Measurements from ENCODE around the gene RIC1. TPM values are rescaled to one million over a fixed set of nuclear protein-coding genes. Genes with fewer than 3 reads are reported as not detected.

The RIC1 gene
- polyA plus RNA-seq, 1 of the 3 experiments (the other 2 are of a cell fraction): 21.9 TPM

DNA sequence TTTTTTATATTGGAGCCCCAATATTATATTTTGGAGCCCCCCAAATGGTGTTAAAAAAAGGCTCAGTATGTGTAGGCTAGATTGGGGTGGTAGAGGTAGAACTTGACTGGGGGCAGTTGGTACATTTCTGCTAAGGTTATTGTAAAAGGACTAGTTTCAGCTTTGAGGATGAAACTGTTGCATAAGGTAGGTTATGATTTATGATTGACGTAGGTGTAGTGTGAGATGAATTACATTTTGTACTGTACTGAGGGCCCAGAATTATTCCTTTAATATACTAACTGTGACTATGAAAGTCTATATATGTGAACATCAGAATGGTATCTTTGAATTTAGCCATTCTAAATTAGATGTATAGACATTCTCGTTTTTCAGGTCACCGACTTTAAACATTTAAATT, 3.6 kb downstream of the RIC1 start:
- H4K20me1 ChIP-seq (ENCODE audit: insufficient read depth): peaks cover 66% of the 10 kb centered on the region
- 0 out of 2 replicates have a peak overlapping the region, but pooled peaks have one; percentile 83 for H3K4me2 ChIP-seq

DNA sequence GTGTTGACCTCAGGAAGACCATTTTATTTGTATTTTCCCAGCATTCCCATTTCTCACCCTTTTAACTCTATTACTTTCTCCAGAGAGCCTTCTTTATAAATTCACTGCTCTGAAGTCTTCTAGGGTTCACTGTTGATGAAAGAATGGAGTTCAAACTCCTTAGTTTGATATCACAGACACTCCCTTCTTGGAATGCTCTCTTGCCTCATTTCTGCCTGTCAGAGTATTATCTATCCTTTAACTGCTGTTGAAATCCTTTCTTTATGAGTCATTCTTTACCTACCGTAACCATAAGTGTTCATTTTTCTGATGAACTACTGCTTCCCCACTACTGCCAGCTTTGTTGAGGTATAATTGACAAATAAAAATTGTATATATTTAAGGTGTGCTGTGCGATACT, 4.3 kb downstream of the RIC1 start:
- no peak for DNase-seq
- CTCF ChIA-PET: no interaction called here
- Histone ChIP-seq H3K4me3 (ENCODE audit: low read depth in 2 of 2, low read length in 1 of 2) (no peak overlapping the region), H2AFZ (ENCODE audit: low read depth) (no peak overlapping the region), H3K4me1 (ENCODE audit: control insufficient read depth in 1 of 2, insufficient read depth in 2 of 2, low read depth in 1 of 2, low read length in 1 of 2) (peaks cover 2 to 9% of the 10 kb centered on the region in 2 experiments; a peak in 3 of 4 replicates), H3K27ac (ENCODE audit: low read depth in 2 of 2, low read length in 1 of 2) (no peak overlapping the region), H3K9me3 (peaks cover 6% of the 10 kb centered on the region; the same call in 1 of the 2 replicates), H3K79me2 (ENCODE audit: insufficient read depth) (peaks cover 94% of the 10 kb centered on the region), H4K20me1 (ENCODE audit: insufficient read depth) (peaks cover 73% of the 10 kb centered on the region), H3K9ac (no peak overlapping the region), H3K27me3 (ENCODE audit: insufficient read depth) (no peaks in the 10 kb centered on the region), H3F3A (replicated peaks; ENCODE audit: insufficient read depth) (peaks cover 11% of the 10 kb centered on the region), H3K9me2 (no peaks in the 10 kb centered on the region), H3K4me2 (no peak overlapping the region), H3K36me3 (replicated peaks in 1 of 2; ENCODE audit: control insufficient read depth in 1 of 2, insufficient read depth in 2 of 2, low read length in 1 of 2) (peaks cover 0 to 27% of the 10 kb centered on the region in 2 experiments)
- POLR2A ChIA-PET: no interaction called here
- 50% methylated on average over 2 of the region's 2 CpGs for WGBS (ENCODE audit: low lambda C conversion rate)
- TF ChIP-seq MXI1 (IDR thresholded peaks at IDR 0.05; ENCODE audit: low read depth, low read length): no peak
- TF ChIP-seq, protein P1, sequence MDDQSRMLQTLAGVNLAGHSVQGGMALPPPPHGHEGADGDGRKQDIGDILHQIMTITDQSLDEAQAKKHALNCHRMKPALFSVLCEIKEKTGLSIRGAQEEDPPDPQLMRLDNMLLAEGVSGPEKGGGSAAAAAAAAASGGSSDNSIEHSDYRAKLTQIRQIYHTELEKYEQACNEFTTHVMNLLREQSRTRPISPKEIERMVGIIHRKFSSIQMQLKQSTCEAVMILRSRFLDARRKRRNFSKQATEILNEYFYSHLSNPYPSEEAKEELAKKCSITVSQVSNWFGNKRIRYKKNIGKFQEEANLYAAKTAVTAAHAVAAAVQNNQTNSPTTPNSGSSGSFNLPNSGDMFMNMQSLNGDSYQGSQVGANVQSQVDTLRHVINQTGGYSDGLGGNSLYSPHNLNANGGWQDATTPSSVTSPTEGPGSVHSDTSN (IDR thresholded peaks at IDR 0.05): 0 out of 2 replicates have a peak, but pooled peaks have one; percentile 20
- TF ChIP-seq TAF1 (IDR thresholded peaks at IDR 0.05; ENCODE audit: borderline replicate concordance, low read depth, low read length): no peak
- TF ChIP-seq, protein P2, sequence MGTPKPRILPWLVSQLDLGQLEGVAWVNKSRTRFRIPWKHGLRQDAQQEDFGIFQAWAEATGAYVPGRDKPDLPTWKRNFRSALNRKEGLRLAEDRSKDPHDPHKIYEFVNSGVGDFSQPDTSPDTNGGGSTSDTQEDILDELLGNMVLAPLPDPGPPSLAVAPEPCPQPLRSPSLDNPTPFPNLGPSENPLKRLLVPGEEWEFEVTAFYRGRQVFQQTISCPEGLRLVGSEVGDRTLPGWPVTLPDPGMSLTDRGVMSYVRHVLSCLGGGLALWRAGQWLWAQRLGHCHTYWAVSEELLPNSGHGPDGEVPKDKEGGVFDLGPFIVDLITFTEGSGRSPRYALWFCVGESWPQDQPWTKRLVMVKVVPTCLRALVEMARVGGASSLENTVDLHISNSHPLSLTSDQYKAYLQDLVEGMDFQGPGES (IDR thresholded peaks at IDR 0.05; ENCODE audit: low read depth, low read length): no peak
- no peak for TF ChIP-seq POLR2AphosphoS5 (IDR thresholded peaks at IDR 0.05; ENCODE audit: low read depth, low read length)
- TF ChIP-seq, protein P3, sequence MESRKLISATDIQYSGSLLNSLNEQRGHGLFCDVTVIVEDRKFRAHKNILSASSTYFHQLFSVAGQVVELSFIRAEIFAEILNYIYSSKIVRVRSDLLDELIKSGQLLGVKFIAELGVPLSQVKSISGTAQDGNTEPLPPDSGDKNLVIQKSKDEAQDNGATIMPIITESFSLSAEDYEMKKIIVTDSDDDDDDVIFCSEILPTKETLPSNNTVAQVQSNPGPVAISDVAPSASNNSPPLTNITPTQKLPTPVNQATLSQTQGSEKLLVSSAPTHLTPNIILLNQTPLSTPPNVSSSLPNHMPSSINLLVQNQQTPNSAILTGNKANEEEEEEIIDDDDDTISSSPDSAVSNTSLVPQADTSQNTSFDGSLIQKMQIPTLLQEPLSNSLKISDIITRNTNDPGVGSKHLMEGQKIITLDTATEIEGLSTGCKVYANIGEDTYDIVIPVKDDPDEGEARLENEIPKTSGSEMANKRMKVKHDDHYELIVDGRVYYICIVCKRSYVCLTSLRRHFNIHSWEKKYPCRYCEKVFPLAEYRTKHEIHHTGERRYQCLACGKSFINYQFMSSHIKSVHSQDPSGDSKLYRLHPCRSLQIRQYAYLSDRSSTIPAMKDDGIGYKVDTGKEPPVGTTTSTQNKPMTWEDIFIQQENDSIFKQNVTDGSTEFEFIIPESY (IDR thresholded peaks at IDR 0.05; ENCODE audit: borderline replicate concordance, low read depth): no peak
- TF ChIP-seq EP300 (IDR thresholded peaks at IDR 0.05; ENCODE audit: borderline replicate concordance in 1 of 2, low read depth in 1 of 2, low read length in 1 of 2): no peak
- no peak for TF ChIP-seq SMC3 (IDR thresholded peaks at IDR 0.05; ENCODE audit: low read depth, low read length)

More for the DNA sequence above, 3.6 kb downstream of the RIC1 start:
- TF ChIP-seq RCOR1 (IDR thresholded peaks at IDR 0.05; ENCODE audit: low read length) (no peak), FOXM1 (IDR thresholded peaks at IDR 0.05; ENCODE audit: low read depth) (no peak), MEF2A (IDR thresholded peaks at IDR 0.05; ENCODE audit: borderline replicate concordance, low read depth) (no peak), ELF1 (IDR thresholded peaks at IDR 0.05) (no peak), FOXJ3 (CRISPR knock-in tag; IDR thresholded peaks at IDR 0.05) (no peak), TAF1 (IDR thresholded peaks at IDR 0.05; ENCODE audit: borderline replicate concordance, low read depth, low read length) (no peak), TEAD4 (IDR thresholded peaks at IDR 0.05; ENCODE audit: borderline replicate concordance, insufficient read depth) (no peak), RAD21 (IDR thresholded peaks at IDR 0.05; ENCODE audit: low read length) (no peak), EZH2phosphoT487 (IDR thresholded peaks at IDR 0.05; ENCODE audit: borderline replicate concordance, low read depth) (no peak), RXRA (IDR thresholded peaks at IDR 0.05; ENCODE audit: borderline replicate concordance, low read depth) (no peak), NFIC (IDR thresholded peaks at IDR 0.05; ENCODE audit: borderline replicate concordance) (no peak)
- TF ChIP-seq, protein P1 (IDR thresholded peaks at IDR 0.05): no peak
- TF ChIP-seq, protein P4, sequence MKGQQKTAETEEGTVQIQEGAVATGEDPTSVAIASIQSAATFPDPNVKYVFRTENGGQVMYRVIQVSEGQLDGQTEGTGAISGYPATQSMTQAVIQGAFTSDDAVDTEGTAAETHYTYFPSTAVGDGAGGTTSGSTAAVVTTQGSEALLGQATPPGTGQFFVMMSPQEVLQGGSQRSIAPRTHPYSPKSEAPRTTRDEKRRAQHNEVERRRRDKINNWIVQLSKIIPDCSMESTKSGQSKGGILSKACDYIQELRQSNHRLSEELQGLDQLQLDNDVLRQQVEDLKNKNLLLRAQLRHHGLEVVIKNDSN (IDR thresholded peaks at IDR 0.05; ENCODE audit: borderline replicate concordance, low read depth): no peak
- TF ChIP-seq, protein P2 (IDR thresholded peaks at IDR 0.05; ENCODE audit: low read depth, low read length): no peak
- TF ChIP-seq, protein P5, sequence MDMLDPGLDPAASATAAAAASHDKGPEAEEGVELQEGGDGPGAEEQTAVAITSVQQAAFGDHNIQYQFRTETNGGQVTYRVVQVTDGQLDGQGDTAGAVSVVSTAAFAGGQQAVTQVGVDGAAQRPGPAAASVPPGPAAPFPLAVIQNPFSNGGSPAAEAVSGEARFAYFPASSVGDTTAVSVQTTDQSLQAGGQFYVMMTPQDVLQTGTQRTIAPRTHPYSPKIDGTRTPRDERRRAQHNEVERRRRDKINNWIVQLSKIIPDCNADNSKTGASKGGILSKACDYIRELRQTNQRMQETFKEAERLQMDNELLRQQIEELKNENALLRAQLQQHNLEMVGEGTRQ (IDR thresholded peaks at IDR 0.05; ENCODE audit: borderline replicate concordance, low read depth, low read length): no peak
- H2AFZ ChIP-seq (ENCODE audit: low read depth): no peak overlapping the region
- 0 out of 4 replicates have a peak overlapping the region, but pooled peaks of 1 of the 2 experiments have one; percentile 13 for H3K4me3 ChIP-seq (ENCODE audit: low read depth in 2 of 2, low read length in 1 of 2)
- POLR2A ChIA-PET: no interaction called here
- peaks cover 0 to 20% of the 10 kb centered on the region in 2 experiments for H3K36me3 ChIP-seq (replicated peaks in 1 of 2; ENCODE audit: control insufficient read depth in 1 of 2, insufficient read depth in 2 of 2, low read length in 1 of 2)
- H3K79me2 ChIP-seq (ENCODE audit: insufficient read depth): peaks cover 94% of the 10 kb centered on the region
- H3K27ac ChIP-seq (ENCODE audit: low read depth in 2 of 2, low read length in 1 of 2): no peak overlapping the region
- H3K9ac ChIP-seq: no peak overlapping the region
- H3K9me3 ChIP-seq: no peaks in the 10 kb centered on the region
- H3K4me1 ChIP-seq (ENCODE audit: control insufficient read depth in 1 of 2, insufficient read depth in 2 of 2, low read depth in 1 of 2, low read length in 1 of 2): peaks cover 6 to 9% of the 10 kb centered on the region in 2 experiments; a peak in 3 of 4 replicates
- H3F3A ChIP-seq (replicated peaks; ENCODE audit: insufficient read depth): peaks cover 15% of the 10 kb centered on the region
- DNase-seq: no peak
- H3K9me2 ChIP-seq: no peaks in the 10 kb centered on the region
- CTCF ChIA-PET: interaction anchor here (0.9 kb wide), 1 partner anchor 869 kb away, joined by 3 read pairs; no protein-coding TSS in a partner anchor
- 98% methylated on average over 3 of the region's 3 CpGs for WGBS (ENCODE audit: low lambda C conversion rate)
- H3K27me3 ChIP-seq (ENCODE audit: insufficient read depth): no peaks in the 10 kb centered on the region

Measured in SK-N-SH (cell line).